ENCODE data around the gene LILRB3. TPM values are rescaled to one million over a fixed set of nuclear protein-coding genes. Genes with fewer than 3 reads are reported as not detected.
A peak's percentile ranks its signal among the peaks of the same experiment; 100 is the strongest.

Gene LILRB3
- total and polyA plus RNA-seq, 2 of the 4 experiments (the other 2 are of a cell fraction), result not detected

DNA sequence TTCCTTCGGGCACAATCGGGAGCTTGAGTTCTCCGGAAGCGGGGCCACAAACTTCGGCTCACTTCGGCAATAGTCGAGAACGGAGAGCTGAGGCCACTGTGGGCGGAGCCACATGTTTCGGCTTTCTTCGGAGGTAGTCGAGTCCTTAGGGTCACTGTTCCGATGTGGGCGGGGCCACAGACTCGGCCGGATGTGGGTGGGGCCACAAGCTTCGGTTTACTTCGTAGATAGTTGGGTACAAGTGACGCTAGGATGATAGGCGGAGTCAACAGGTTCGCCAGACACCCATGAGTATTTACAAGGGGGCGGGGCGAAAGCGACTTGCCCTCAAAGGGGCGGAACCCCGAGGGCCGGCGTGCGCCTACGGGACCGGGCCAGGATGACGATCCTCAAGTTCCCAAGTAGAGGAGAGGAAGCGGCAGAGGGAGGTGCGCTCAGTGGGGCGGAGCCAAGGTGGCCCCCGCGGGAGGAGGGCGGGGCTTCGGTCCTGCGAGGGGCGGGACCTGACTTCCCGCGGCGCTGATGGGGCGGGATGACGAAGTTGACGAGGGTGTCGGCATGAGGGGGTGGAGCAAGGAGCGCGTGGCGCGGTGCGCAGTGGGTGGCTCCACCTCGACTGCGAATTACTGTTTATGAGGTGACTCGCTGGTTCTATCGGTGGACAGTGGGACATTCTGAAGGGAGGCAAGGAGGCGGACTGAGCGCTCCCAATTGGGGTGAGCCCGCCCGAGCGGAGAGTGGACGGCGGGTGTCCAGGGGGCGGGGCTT, 32.9 kb downstream of the LILRB3 start:
- 0% methylated on average over 30 of the region's 65 CpGs; no CpG with 5 or more reads in 1 of the 2 experiments for WGBS, 2 experiments (ENCODE audit: extremely low coverage in 2 of 2, insufficient read length in 1 of 2)
- peak overlapping the region; percentile 75 for H3K4me2 ChIP-seq (ENCODE audit: low read depth, low read length)

More for the DNA sequence above, 32.9 kb downstream of the LILRB3 start:
- POLR2A ChIA-PET (ENCODE audit: unreplicated experiment), result interaction anchor here (0.6 to 2.3 kb wide), 6 partner anchors 10 to 241 kb away, joined by 3 to 10 read pairs (median 5); partner anchors contain the start of genes LENG1 and RPS9
- Histone ChIP-seq H4K8ac (ENCODE audit: low read depth in 2 of 2, low read length in 2 of 2) (peak overlapping the region; percentile 62 to 99), H3K56ac (ENCODE audit: extremely low read depth, insufficient read depth, low read length) (peak overlapping the region; percentile 90; the same call in 1 of the 2 replicates), H2BK5ac (ENCODE audit: low read depth, low read length, poor library complexity, severe bottlenecking) (peak overlapping the region; percentile 96), H4K5ac (ENCODE audit: low read depth, low read length) (peak overlapping the region; percentile 56), H3K4ac (ENCODE audit: low read depth, low read length) (peak overlapping the region; percentile 96), H3K9ac (ENCODE audit: low read depth, low read length) (peak overlapping the region; percentile 88), H3K9me3 (ENCODE audit: control insufficient read depth, insufficient read depth, low read length) (no peaks in the 10 kb centered on the region), H2AK9ac (replicated peaks; ENCODE audit: low read depth, low read length, poor library complexity) (peak overlapping the region; percentile 97), H3K36me3 (ENCODE audit: control insufficient read depth, insufficient read depth, low read length) (peaks cover 17% of the 10 kb centered on the region), H3K9me1 (ENCODE audit: insufficient read depth, low read length) (peaks cover 3% of the 10 kb centered on the region; the same call in 1 of the 2 replicates), H2BK120ac (ENCODE audit: low read depth, low read length) (peak overlapping the region; percentile 88; the same call in 1 of the 2 replicates), H4K91ac (ENCODE audit: insufficient read depth, low read depth, low read length) (peak overlapping the region; percentile 93), H2BK20ac (ENCODE audit: low read depth, low read length) (peak overlapping the region; percentile 59; the same call in 1 of the 2 replicates), H3K4me1 (ENCODE audit: control insufficient read depth, insufficient read depth, low read length) (peaks cover 5% of the 10 kb centered on the region), H3K4me3 (ENCODE audit: insufficient read depth, low read depth, low read length) (peak overlapping the region; percentile 70), H2BK15ac (ENCODE audit: low read depth, low read length) (peak overlapping the region; percentile 91; the same call in 1 of the 3 replicates), H2AK5ac (ENCODE audit: low read depth, low read length) (peak overlapping the region; percentile 59; the same call in 1 of the 2 replicates), H2AFZ (replicated peaks; ENCODE audit: low read length, poor library complexity) (peak overlapping the region; percentile 96), H3K18ac (ENCODE audit: low read depth, low read length) (peak overlapping the region; percentile 77), H3K79me1 (ENCODE audit: low read depth in 1 of 2, low read length in 2 of 2) (peaks cover 24 to 48% of the 10 kb centered on the region in 2 experiments; a peak in 3 of 4 replicates), H3K23ac (ENCODE audit: low read depth, low read length) (peak overlapping the region; percentile 94), H3K27ac (ENCODE audit: insufficient read depth, low read length) (peak overlapping the region; percentile 93), H4K20me1 (ENCODE audit: insufficient read depth, low read length) (peaks cover 16% of the 10 kb centered on the region), H3K27me3 (ENCODE audit: control insufficient read depth, insufficient read depth, low read length) (no peaks in the 10 kb centered on the region), H3K14ac (replicated peaks; ENCODE audit: low read depth, low read length) (peak overlapping the region; percentile 94)
- TF ChIP-seq CHD1 (IDR thresholded peaks at IDR 0.05; ENCODE audit: low read depth, low read length) (no peak), MAZ (IDR thresholded peaks at IDR 0.05; ENCODE audit: borderline replicate concordance, low read depth, low read length) (peak; percentile 96), RFX5 (IDR thresholded peaks at IDR 0.05; ENCODE audit: low read depth, low read length) (peak; percentile 68), POLR2A (IDR thresholded peaks at IDR 0.05; ENCODE audit: low read depth, low read length) (peak; percentile 96), MAFK (IDR thresholded peaks at IDR 0.05; ENCODE audit: low read depth, low read length) (no peak), MXI1 (IDR thresholded peaks at IDR 0.05; ENCODE audit: borderline replicate concordance, low read depth, low read length) (peak; percentile 72; the same call in 1 of the 2 replicates), SMC3 (IDR thresholded peaks at IDR 0.05; ENCODE audit: low read depth, low read length) (no peak)
- TF ChIP-seq, protein P1, sequence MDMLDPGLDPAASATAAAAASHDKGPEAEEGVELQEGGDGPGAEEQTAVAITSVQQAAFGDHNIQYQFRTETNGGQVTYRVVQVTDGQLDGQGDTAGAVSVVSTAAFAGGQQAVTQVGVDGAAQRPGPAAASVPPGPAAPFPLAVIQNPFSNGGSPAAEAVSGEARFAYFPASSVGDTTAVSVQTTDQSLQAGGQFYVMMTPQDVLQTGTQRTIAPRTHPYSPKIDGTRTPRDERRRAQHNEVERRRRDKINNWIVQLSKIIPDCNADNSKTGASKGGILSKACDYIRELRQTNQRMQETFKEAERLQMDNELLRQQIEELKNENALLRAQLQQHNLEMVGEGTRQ (IDR thresholded peaks at IDR 0.05; ENCODE audit: low read depth, low read length), result peak; percentile 32; the same call in 1 of the 2 replicates
- in situ Hi-C loops (cut with MboI; ENCODE audit: low sequenced_read_pairs), result no loop called here
- ATAC-seq (ENCODE audit: low read depth) (peak; percentile 65), DNase-seq (peak; percentile 100)
- dilution Hi-C loops (cut with HindIII; ENCODE audit: low sequenced_read_pairs, unreplicated experiment), result no loop called here
- CTCF ChIA-PET, result interaction anchor here (0.8 to 1.1 kb wide), 2 partner anchors 76 to 200 kb away, joined by 3 read pairs; no protein-coding TSS in a partner anchor
- BruUV-seq (replicated peaks), result no TSS peak
- intact Hi-C loops (cut with micrococcal nuclease), result loop anchor here (2.0 kb wide), 2 partner anchors 21 kb away; no protein-coding TSS in a partner anchor
